HepG2 (cell line): ENCODE results near the gene DDIT4. TPM values are rescaled to one million over a fixed set of nuclear protein-coding genes. Genes with fewer than 3 reads are reported as not detected.

Experiments used
- BHLHE40 ChIP-seq: IDR thresholded peaks from 2 replicates; pipeline ENCODE4 v1.6.1; 2011; ENCODE audit warnings: low read length, improper control_type of control experiment
- BRF2 ChIP-seq: sonication (generic); formaldehyde crosslinking; IDR thresholded peaks from 2 replicates; pipeline ENCODE4 v1.8.1; 2022; ENCODE audit warnings: mild to moderate bottlenecking, missing genetic modification reagents
- ELF4 ChIP-seq: sonication (generic); formaldehyde crosslinking; IDR thresholded peaks from 2 replicates; pipeline ENCODE4 v1.5.0; 2020; ENCODE audit warnings: missing genetic modification reagents, mild to moderate bottlenecking, moderate library complexity, borderline replicate concordance
- FOXJ3 ChIP-seq: sonication (generic); formaldehyde crosslinking; IDR thresholded peaks from 2 replicates; pipeline ENCODE4 v1.4.0; 2020; ENCODE audit warnings: missing genetic modification reagents, mild to moderate bottlenecking, borderline replicate concordance
- FOXK1 ChIP-seq: sonication (generic); formaldehyde crosslinking; IDR thresholded peaks from 2 replicates; pipeline ENCODE4 v1.4.0; 2020; ENCODE audit warnings: low read depth, missing genetic modification reagents, borderline replicate concordance
- FOXM1 ChIP-seq: sonication (generic); formaldehyde crosslinking; IDR thresholded peaks from 2 replicates; pipeline ENCODE4 v1.5.0; 2020; ENCODE audit warnings: missing genetic modification reagents
- GPN1 ChIP-seq: sonication (generic); formaldehyde crosslinking; IDR thresholded peaks from 2 replicates; pipeline ENCODE4 v1.5.1; 2020; ENCODE audit warnings: missing genetic modification reagents, borderline replicate concordance
- KMT2A ChIP-seq: sonication (generic); formaldehyde crosslinking; IDR thresholded peaks from 2 replicates; pipeline ENCODE4 v1.4.0; 2020; ENCODE audit warnings: missing genetic modification reagents
- LRRFIP1 ChIP-seq: sonication (generic); formaldehyde crosslinking; conservative IDR thresholded peaks from 2 replicates; pipeline ENCODE4 v1.4.0; 2020; ENCODE audit warnings: missing genetic modification reagents
- MIXL1 ChIP-seq: IDR thresholded peaks from 2 replicates; pipeline ENCODE4 v1.6.1; 2016
- NR2F1 ChIP-seq, 2 experiments: fragments of 450-650 bp in 1 of 2; formaldehyde crosslinking in 1 of 2; IDR thresholded peaks; 2 replicates each; pipeline versions ENCODE4 v1.5.0 to v1.6.1; 2016 to 2020; ENCODE audit warnings: mild to moderate bottlenecking in 1 of 2, missing compliant biosample characterization in 1 of 2, missing genetic modification reagents in 1 of 2, moderate library complexity in 1 of 2
- PAX8 ChIP-seq: sonication (generic); formaldehyde crosslinking; IDR thresholded peaks from 2 replicates; pipeline ENCODE4 v1.8.0; 2022; ENCODE audit warnings: mild to moderate bottlenecking, missing genetic modification reagents, borderline replicate concordance
- SP5 ChIP-seq: IDR thresholded peaks from 2 replicates; pipeline ENCODE4 v1.6.1; 2016; ENCODE audit warnings: low read depth, borderline replicate concordance
- ZKSCAN1 ChIP-seq: fragments of 150-350 bp; IDR thresholded peaks from 2 replicates; pipeline ENCODE4 v1.6.1; 2014; ENCODE audit warnings: low read length
- ZMYM4 ChIP-seq: sonication (generic); formaldehyde crosslinking; IDR thresholded peaks from 2 replicates; pipeline ENCODE4 v1.8.1; 2023; ENCODE audit warnings: mild to moderate bottlenecking, missing genetic modification reagents
- ZNF230 ChIP-seq: sonication (generic); formaldehyde crosslinking; IDR thresholded peaks from 2 replicates; pipeline ENCODE4 v1.4.0; 2020; ENCODE audit warnings: mild to moderate bottlenecking, missing genetic modification reagents
- ZNF30 ChIP-seq: sonication (generic); formaldehyde crosslinking; IDR thresholded peaks from 2 replicates; pipeline ENCODE4 v1.5.0; 2020; ENCODE audit warnings: mild to moderate bottlenecking, missing genetic modification reagents
- ZNF33B ChIP-seq: sonication (generic); formaldehyde crosslinking; IDR thresholded peaks from 2 replicates; pipeline ENCODE4 v1.5.1; 2020; ENCODE audit warnings: mild to moderate bottlenecking, missing genetic modification reagents
- ZNF460 ChIP-seq: sonication (generic); formaldehyde crosslinking; IDR thresholded peaks from 2 replicates; pipeline ENCODE4 v1.5.1; 2020; ENCODE audit warnings: missing genetic modification reagents, mild to moderate bottlenecking, borderline replicate concordance
- ZNF552 ChIP-seq: sonication (generic); formaldehyde crosslinking; IDR thresholded peaks from 2 replicates; pipeline ENCODE4 v1.9.0; 2022; ENCODE audit warnings: missing genetic modification reagents, mild to moderate bottlenecking, borderline replicate concordance
- ZNF687 ChIP-seq: sonication (generic); formaldehyde crosslinking; IDR thresholded peaks from 2 replicates; pipeline ENCODE4 v1.5.1; 2020; ENCODE audit warnings: mild to moderate bottlenecking, missing genetic modification reagents, moderate library complexity
- ZNF891 ChIP-seq: sonication (generic); formaldehyde crosslinking; IDR thresholded peaks from 2 replicates; pipeline ENCODE4 v1.5.0; 2020; ENCODE audit warnings: mild to moderate bottlenecking, missing genetic modification reagents
- polyA plus RNA-seq, 8 experiments: library from polyadenylated mRNA; depleted of rRNA in 3 of 8; stranded (reverse) in 7 of 8; unstranded in 1 of 8; fragments of >200 nt; fragmentation: Illumina TruSeq in 4 of 8; extraction: Trizol in 4 of 8; gene quantifications; 2 replicates each; pipeline versions ENCODE4 v1.2.1 to v1.2.3, GENCODE V29; 2011 to 2016; ENCODE audit warnings: low read depth in 4 of 8, missing spikeins in 1 of 8, mixed read lengths in 1 of 8; ENCODE audit not compliant: insufficient read depth in 1 of 8
- total RNA-seq, 5 experiments: library from RNA; depleted of rRNA; stranded (reverse); fragments of >200 nt; fragmentation: Illumina TruSeq; extraction: Trizol; gene quantifications; 2 replicates each; pipeline ENCODE4 v1.2.3, GENCODE V29; 2016; ENCODE audit warnings: low read depth in 1 of 5

Gene DDIT4
- total and polyA plus RNA-seq, 2 of the 13 experiments (the other 11 are each of a cell fraction or from before 2014, with no cell fraction given) = 35.6 to 40.7 TPM

DNA sequence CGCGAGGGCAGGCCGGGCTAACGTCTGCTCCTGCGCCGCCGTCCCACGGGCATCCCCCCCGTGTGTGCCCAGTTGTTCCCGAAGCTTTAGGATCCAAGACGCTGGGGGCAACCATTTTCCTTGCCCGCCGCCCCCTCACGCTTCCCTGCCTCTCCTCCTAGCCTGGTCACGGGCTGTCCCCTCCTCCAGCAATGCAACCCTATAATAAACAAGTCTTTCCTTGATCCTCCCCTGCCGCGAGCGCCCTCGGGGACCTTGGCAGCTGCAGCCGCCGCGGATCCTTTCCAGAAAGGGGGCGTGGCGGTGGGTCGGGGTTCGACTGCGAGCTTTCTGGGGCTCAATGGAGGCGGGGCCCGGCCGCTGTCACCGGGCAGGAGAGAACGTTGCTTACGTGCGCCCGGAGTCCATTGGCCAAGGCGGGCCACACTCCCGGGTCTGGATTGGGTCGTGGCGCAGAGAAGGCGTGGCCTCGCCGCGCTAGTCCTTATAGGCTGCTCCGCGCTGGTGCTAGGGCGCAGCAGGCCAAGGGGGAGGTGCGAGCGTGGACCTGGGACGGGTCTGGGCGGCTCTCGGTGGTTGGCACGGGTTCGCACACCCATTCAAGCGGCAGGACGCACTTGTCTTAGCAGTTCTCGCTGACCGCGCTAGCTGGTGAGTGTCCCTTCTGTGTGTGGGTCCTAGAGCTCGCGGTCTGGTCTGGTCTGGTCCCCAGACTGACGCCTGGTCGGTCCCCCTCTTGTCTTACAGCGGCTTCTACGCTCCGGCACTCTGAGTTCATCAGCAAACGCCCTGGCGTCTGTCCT lies at the start of gene DDIT4 (continued):
- TF ChIP-seq FOXK1 (CRISPR knock-in tag) (peak; percentile 62; the same call in 1 of the 2 replicates), GPN1 (CRISPR knock-in tag) (0 out of 2 replicates have a peak, but pooled peaks have one; percentile 20), ZNF552 (CRISPR knock-in tag) (peak; percentile 42; the same call in 1 of the 2 replicates), NR2F1 (CRISPR knock-in tag; IDR thresholded peaks at IDR 0.05) (no peak), MIXL1 (peak; percentile 60), PAX8 (no peak), ZNF687 (CRISPR knock-in tag) (peak; percentile 76), ZNF460 (CRISPR knock-in tag) (no peak), ZMYM4 (peak; percentile 92), KMT2A (CRISPR knock-in tag) (peak; percentile 78; the same call in 1 of the 2 replicates), ZNF33B (no peak; the same call in 1 of the 2 replicates), ZKSCAN1 (0 out of 2 replicates have a peak, but pooled peaks have one; percentile 10), FOXJ3 (CRISPR knock-in tag) (peak; percentile 67; the same call in 1 of the 2 replicates), BHLHE40 (peak; percentile 71), ZNF30 (CRISPR knock-in tag) (no peak), ZNF230 (CRISPR knock-in tag) (peak; percentile 70; the same call in 1 of the 2 replicates), FOXM1 (CRISPR knock-in tag) (peak; percentile 16; the same call in 1 of the 2 replicates), ZNF891 (CRISPR knock-in tag) (peak; percentile 96), SP5 (CRISPR knock-in tag) (peak; percentile 81), BRF2 (CRISPR knock-in tag) (no peak), LRRFIP1 (0 out of 2 replicates have a peak, but pooled peaks have one; percentile 44), ELF4 (CRISPR knock-in tag) (peak; percentile 57; the same call in 1 of the 2 replicates)
